22Rv1 (cell line): Measurements from ENCODE around the gene ALX3.

ENCODE experiments used
- CTCF ChIP-seq: fragments of 450-650 bp; IDR thresholded peaks from 2 replicates; pipeline ENCODE4 v1.5.1; 2017; ENCODE audit warnings: mild to moderate bottlenecking
- ZFX ChIP-seq: fragments of 450-650 bp; IDR thresholded peaks from 2 replicates; pipeline ENCODE4 v1.6.1; 2017; ENCODE audit warnings: antibody characterized with exemption, borderline replicate concordance

- TF ChIP-seq CTCF, result no peak
- TF ChIP-seq ZFX, result no peak
Observed at GRCh38 chr1:110119843-110120242, 49.4 kb upstream of the ALX3 start.
